ENCODE results near the gene PTRH1. TPM values are rescaled to one million over a fixed set of nuclear protein-coding genes. Genes with fewer than 3 reads are reported as not detected.
A peak's percentile ranks its signal among the peaks of the same experiment; 100 is the strongest.

The PTRH1 gene
- total RNA-seq, 4 donors from 2014 or later: 7.4 to 58.4 (median 41.6) TPM

GRCh38 chr9:127749090-127749787 is 33.8 kb upstream of the PTRH1 start:
- no peak overlapping the region for H3K4me3 ChIP-seq
- TF ChIP-seq EP300 (IDR thresholded peaks at IDR 0.05): no peak
- no peak for TF ChIP-seq CTCF (IDR thresholded peaks at IDR 0.05)
- no peak for TF ChIP-seq POLR2A (IDR thresholded peaks at IDR 0.05)
- no peak for TF ChIP-seq POLR2AphosphoS5 (IDR thresholded peaks at IDR 0.05)
- peaks cover 20% of the 10 kb centered on the region for H3K36me3 ChIP-seq
- H3K27me3 ChIP-seq: peaks cover 14% of the 10 kb centered on the region
- H3K9me3 ChIP-seq: no peaks in the 10 kb centered on the region
- 94% methylated on average over 18 of the region's 26 CpGs for WGBS
- peaks cover 6% of the 10 kb centered on the region for H3K4me1 ChIP-seq
- DNase-seq (ENCODE audit: low spot score in 2 of 2): no peak
- no peak overlapping the region for H3K27ac ChIP-seq

GRCh38 chr9:127746959-127747569 is 31.6 kb upstream of the PTRH1 start:
- Histone ChIP-seq H3K9me3 (no peaks in the 10 kb centered on the region), H3K4me3 (no peak overlapping the region), H3K27ac (no peak overlapping the region), H3K4me1 (peaks cover 16% of the 10 kb centered on the region), H3K36me3 (peaks cover 20% of the 10 kb centered on the region), H3K27me3 (no peaks in the 10 kb centered on the region)
- no peak for DNase-seq (ENCODE audit: low spot score in 2 of 2)
- WGBS: 82% methylated on average over 14 of the region's 15 CpGs
- TF ChIP-seq EP300 (IDR thresholded peaks at IDR 0.05) (no peak), POLR2A (IDR thresholded peaks at IDR 0.05) (no peak), CTCF (IDR thresholded peaks at IDR 0.05) (no peak), POLR2AphosphoS5 (IDR thresholded peaks at IDR 0.05) (no peak)

- DNase-seq (ENCODE audit: low spot score in 2 of 2): no peak
- Histone ChIP-seq H3K27ac (no peak overlapping the region), H3K36me3 (peaks cover 13% of the 10 kb centered on the region), H3K4me1 (peaks cover 39% of the 10 kb centered on the region), H3K27me3 (no peaks in the 10 kb centered on the region), H3K9me3 (no peaks in the 10 kb centered on the region), H3K4me3 (no peak overlapping the region)
- 82% methylated on average over 6 of the region's 19 CpGs for WGBS
- no peak for TF ChIP-seq EP300 (IDR thresholded peaks at IDR 0.05)
Measured at GRCh38 chr9:127744398-127745110, 29.1 kb upstream of the PTRH1 start.

- Histone ChIP-seq H3K4me3 (peak overlapping the region; percentile 26), H3K36me3 (peaks cover 9% of the 10 kb centered on the region), H3K4me1 (peaks cover 39% of the 10 kb centered on the region), H3K27ac (peak overlapping the region; percentile 84), H3K27me3 (no peaks in the 10 kb centered on the region), H3K9me3 (no peaks in the 10 kb centered on the region)
- 75% methylated on average over 29 of the region's 33 CpGs for WGBS
- TF ChIP-seq POLR2AphosphoS5 (IDR thresholded peaks at IDR 0.05): no peak
- no peak for TF ChIP-seq POLR2A (IDR thresholded peaks at IDR 0.05)
- no peak for TF ChIP-seq EP300 (IDR thresholded peaks at IDR 0.05)
- peak in 1 of 2 donors; percentile 86 for DNase-seq (ENCODE audit: low spot score in 2 of 2)
Measured at GRCh38 chr9:127742435-127743088, 27.1 kb upstream of the PTRH1 start.

- Histone ChIP-seq H3K27me3 (no peaks in the 10 kb centered on the region), H3K4me1 (peaks cover 39% of the 10 kb centered on the region), H3K9me3 (no peaks in the 10 kb centered on the region), H3K4me3 (peak overlapping the region; percentile 26), H3K36me3 (peaks cover 9% of the 10 kb centered on the region), H3K27ac (peak overlapping the region; percentile 84)
- 77% methylated on average over 34 of the region's 38 CpGs for WGBS
- TF ChIP-seq EP300 (IDR thresholded peaks at IDR 0.05) (no peak), POLR2A (IDR thresholded peaks at IDR 0.05) (no peak), CTCF (IDR thresholded peaks at IDR 0.05) (no peak), POLR2AphosphoS5 (IDR thresholded peaks at IDR 0.05) (no peak)
- DNase-seq (ENCODE audit: low spot score in 2 of 2): peak in 1 of 2 donors; percentile 87
Measured at GRCh38 chr9:127741831-127742434, 26.5 kb upstream of the PTRH1 start.

All from suprapubic skin (tissue), 4 donors.